ENCODE data around the gene GLDC. TPM values are rescaled to one million over a fixed set of nuclear protein-coding genes. Genes with fewer than 3 reads are reported as not detected.

The GLDC gene
- total RNA-seq, 2 experiments from 2014 or later, result not detected

- no peak overlapping the region for H3K4me3 ChIP-seq (ENCODE audit: low read depth, low read length, poor library complexity, severe bottlenecking)
- intact Hi-C loops (cut with micrococcal nuclease; ENCODE audit: unreplicated experiment), result no loop called here
Measured at GRCh38 chr9:6590772-6591384, 54.7 kb downstream of the GLDC start.

GRCh38 chr9:6590334-6590733 is 55.2 kb downstream of the GLDC start:
- H3K9me3 ChIP-seq (ENCODE audit: low read length), result no peaks in the 10 kb centered on the region
- H3K36me3 ChIP-seq (ENCODE audit: insufficient read depth, low read length), result no peaks in the 10 kb centered on the region
- ChIA-PET POLR2A (interaction anchor here (0.8 to 1.3 kb wide), 2 partner anchors 9 to 232 kb away, joined by 3 to 7 read pairs; no protein-coding TSS in a partner anchor), CTCF (ENCODE audit: unreplicated experiment) (no interaction called here)
- no peaks in the 10 kb centered on the region for H3K79me2 ChIP-seq (ENCODE audit: insufficient read depth, low read depth, low read length)
- no TSS peak for BruUV-seq (replicated peaks)
- H3K27ac ChIP-seq (ENCODE audit: low read depth, low read length, poor library complexity, severe bottlenecking), result no peak overlapping the region
- no peak for DNase-seq (ENCODE audit: low spot score)
- intact Hi-C loops (cut with micrococcal nuclease; ENCODE audit: unreplicated experiment), result no loop called here
- no peak for TF ChIP-seq EZH2phosphoT487 (IDR thresholded peaks at IDR 0.05; ENCODE audit: borderline replicate concordance, low read depth, low read length)
- H3K4me2 ChIP-seq (ENCODE audit: low read length), result no peak overlapping the region
- H4K20me1 ChIP-seq (ENCODE audit: insufficient read depth, low read length), result no peaks in the 10 kb centered on the region
- H3K4me1 ChIP-seq (ENCODE audit: insufficient read depth, low read length, poor library complexity, severe bottlenecking), result no peaks in the 10 kb centered on the region
- no peaks in the 10 kb centered on the region for H3K9me2 ChIP-seq (ENCODE audit: insufficient read depth, low read length)
- no peak overlapping the region for H2AFZ ChIP-seq (ENCODE audit: low read length)
- no peak overlapping the region for H3K4me3 ChIP-seq (ENCODE audit: low read depth, low read length, poor library complexity, severe bottlenecking)

More at GRCh38 chr9:6590772-6591384, 54.7 kb downstream of the GLDC start:
- Histone ChIP-seq H4K20me1 (ENCODE audit: insufficient read depth, low read length) (no peaks in the 10 kb centered on the region), H3K9me2 (ENCODE audit: insufficient read depth, low read length) (no peaks in the 10 kb centered on the region), H2AFZ (ENCODE audit: low read length) (no peak overlapping the region), H3K4me1 (ENCODE audit: insufficient read depth, low read length, poor library complexity, severe bottlenecking) (no peaks in the 10 kb centered on the region), H3K36me3 (ENCODE audit: insufficient read depth, low read length) (no peaks in the 10 kb centered on the region), H3K79me2 (ENCODE audit: insufficient read depth, low read depth, low read length) (no peaks in the 10 kb centered on the region), H3K4me2 (ENCODE audit: low read length) (no peak overlapping the region), H3K27ac (ENCODE audit: low read depth, low read length, poor library complexity, severe bottlenecking) (no peak overlapping the region), H3K9me3 (ENCODE audit: low read length) (no peaks in the 10 kb centered on the region)
- DNase-seq (ENCODE audit: low spot score), result no peak
- POLR2A ChIA-PET, result interaction anchor here (0.6 to 1.3 kb wide), 4 partner anchors 8 to 232 kb away, joined by 3 to 7 read pairs (median 4); no protein-coding TSS in a partner anchor
- CTCF ChIA-PET (ENCODE audit: unreplicated experiment), result no interaction called here
- BruUV-seq (replicated peaks), result no TSS peak
- TF ChIP-seq EZH2phosphoT487 (IDR thresholded peaks at IDR 0.05; ENCODE audit: borderline replicate concordance, low read depth, low read length) (no peak), CTCF (conservative IDR thresholded peaks at IDR 0.05; ENCODE audit: low read length) (no peak)

DNA sequence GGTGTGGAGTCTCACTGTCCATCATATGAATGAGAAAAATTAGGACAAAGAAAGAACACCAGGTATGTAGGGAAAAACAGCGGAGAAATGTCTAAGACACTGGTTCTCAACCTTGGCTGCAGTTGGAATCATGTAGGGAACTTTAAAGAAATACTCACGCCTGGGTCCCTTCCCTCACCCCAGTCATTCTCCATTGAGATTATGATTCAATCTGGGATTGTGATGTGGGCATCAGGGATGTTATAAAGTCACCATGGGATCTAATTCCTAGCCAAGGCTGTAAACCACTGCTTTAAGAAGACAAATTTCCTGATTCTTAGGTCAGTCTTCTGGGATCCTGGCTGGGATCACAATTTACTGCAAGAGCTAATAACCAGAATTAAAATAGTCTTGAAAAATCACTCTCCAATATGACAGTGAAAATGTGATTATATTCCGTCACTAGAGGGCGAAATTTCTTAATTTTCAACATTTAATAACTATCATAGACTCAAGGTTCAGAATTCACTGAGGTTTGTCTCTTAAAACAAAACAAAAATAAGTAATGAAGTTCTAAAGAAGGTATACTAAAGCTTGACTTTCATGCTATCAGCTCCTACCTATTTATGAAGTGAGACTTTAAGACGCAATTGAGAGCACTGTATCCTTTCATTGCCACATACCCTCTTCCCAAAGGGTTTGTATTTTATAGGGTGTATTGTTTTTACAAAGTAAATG is 60.5 kb downstream of the GLDC start:
- POLR2A ChIA-PET, result interaction anchor here (0.9 to 1.4 kb wide), 3 partner anchors 10 to 229 kb away, joined by 3 to 5 read pairs (median 5); no protein-coding TSS in a partner anchor

More for the DNA sequence above, 60.5 kb downstream of the GLDC start:
- BruUV-seq (replicated peaks), result no TSS peak
- Histone ChIP-seq H3K4me1 (ENCODE audit: insufficient read depth, low read length, poor library complexity, severe bottlenecking) (peaks cover 18% of the 10 kb centered on the region), H3K9me2 (ENCODE audit: insufficient read depth, low read length) (no peaks in the 10 kb centered on the region), H4K20me1 (ENCODE audit: insufficient read depth, low read length) (no peaks in the 10 kb centered on the region), H3K27ac (ENCODE audit: low read depth, low read length, poor library complexity, severe bottlenecking) (no peak overlapping the region), H3K36me3 (ENCODE audit: insufficient read depth, low read length) (no peaks in the 10 kb centered on the region), H2AFZ (ENCODE audit: low read length) (no peak overlapping the region), H3K9me3 (ENCODE audit: low read length) (no peaks in the 10 kb centered on the region), H3K4me3 (ENCODE audit: low read depth, low read length, poor library complexity, severe bottlenecking) (no peak overlapping the region), H3K79me2 (ENCODE audit: insufficient read depth, low read depth, low read length) (no peaks in the 10 kb centered on the region), H3K4me2 (ENCODE audit: low read length) (no peak overlapping the region)
- TF ChIP-seq EZH2phosphoT487 (IDR thresholded peaks at IDR 0.05; ENCODE audit: borderline replicate concordance, low read depth, low read length) (no peak), CTCF (conservative IDR thresholded peaks at IDR 0.05; ENCODE audit: low read length) (peak; percentile 85)
- peak; percentile 65 for DNase-seq (ENCODE audit: low spot score)
- intact Hi-C loops (cut with micrococcal nuclease; ENCODE audit: unreplicated experiment), result loop anchor here (1.0 to 5.0 kb wide), 3 partner anchors 82 to 154 kb away; no protein-coding TSS in a partner anchor
- CTCF ChIA-PET (ENCODE audit: unreplicated experiment), result interaction anchor here (1.1 kb wide), 1 partner anchor 9 kb away, joined by 3 read pairs; no protein-coding TSS in a partner anchor

Data from OCI-LY7 (cell line).